RWPE2 (cell line): ENCODE results near the gene ABCC4.

Experiments used
- ATAC-seq: fragments of 200-7000 bp; cut with Tn5 transposase; 3 replicates; pipeline ENCODE4 v1.9.1; 2021; ENCODE audit warnings: low read depth
- DNase-seq: peaks from one replicate; pipeline ENCODE4 v3.0.0-alpha.2; 2020; ENCODE audit warnings: low spot score
- H3K27ac ChIP-seq: fragments of 450-650 bp; 2 replicates; pipeline ENCODE4 v1.5.1; 2017; ENCODE audit warnings: mild to moderate bottlenecking; ENCODE audit not compliant: poor library complexity, severe bottlenecking
- H3K27me3 ChIP-seq: fragments of 250-450 bp; sonication (Bioruptor Pico); 2 replicates; pipeline ENCODE4 v1.5.1; 2021; ENCODE audit warnings: mild to moderate bottlenecking, moderate library complexity; ENCODE audit not compliant: insufficient read depth, poor library complexity, severe bottlenecking
- H3K36me3 ChIP-seq: fragments of 250-450 bp; sonication (Bioruptor Pico); 2 replicates; pipeline ENCODE4 v1.5.1; 2020; ENCODE audit warnings: low read depth, mild to moderate bottlenecking, moderate library complexity
- H3K4me1 ChIP-seq: fragments of 250-450 bp; sonication (Bioruptor Pico); 2 replicates; pipeline ENCODE4 v1.5.1; 2021; ENCODE audit warnings: mild to moderate bottlenecking, moderate library complexity; ENCODE audit not compliant: insufficient read depth, poor library complexity, severe bottlenecking
- H3K4me3 ChIP-seq: fragments of 250-450 bp; sonication (Bioruptor Pico); 2 replicates; pipeline ENCODE4 v1.5.1; 2021; ENCODE audit warnings: mild to moderate bottlenecking, moderate library complexity; ENCODE audit not compliant: severe bottlenecking
- H3K9me3 ChIP-seq: fragments of 250-450 bp; sonication (Bioruptor Pico); 2 replicates; pipeline ENCODE4 v1.5.1; 2021; ENCODE audit warnings: mild to moderate bottlenecking, moderate library complexity; ENCODE audit not compliant: severe bottlenecking
- TF ChIP-seq, protein P1 (sequence below): fragments of 450-650 bp; IDR thresholded peaks from one replicate; pipeline ENCODE4 v1.5.1; 2017; ENCODE audit warnings: mild to moderate bottlenecking, moderate library complexity; ENCODE audit not compliant: poor library complexity, severe bottlenecking

ABCC4 gene

GRCh38 chr13:95058680-95059079 lies 242.6 kb downstream of the ABCC4 start:
- DNase-seq: no peak
- Histone ChIP-seq H3K27me3 (no peaks in the 10 kb centered on the region), H3K4me1 (no peaks in the 10 kb centered on the region), H3K4me3 (no peak overlapping the region), H3K27ac (no peak overlapping the region), H3K36me3 (no peaks in the 10 kb centered on the region), H3K9me3 (no peaks in the 10 kb centered on the region)
- TF ChIP-seq, protein P1, sequence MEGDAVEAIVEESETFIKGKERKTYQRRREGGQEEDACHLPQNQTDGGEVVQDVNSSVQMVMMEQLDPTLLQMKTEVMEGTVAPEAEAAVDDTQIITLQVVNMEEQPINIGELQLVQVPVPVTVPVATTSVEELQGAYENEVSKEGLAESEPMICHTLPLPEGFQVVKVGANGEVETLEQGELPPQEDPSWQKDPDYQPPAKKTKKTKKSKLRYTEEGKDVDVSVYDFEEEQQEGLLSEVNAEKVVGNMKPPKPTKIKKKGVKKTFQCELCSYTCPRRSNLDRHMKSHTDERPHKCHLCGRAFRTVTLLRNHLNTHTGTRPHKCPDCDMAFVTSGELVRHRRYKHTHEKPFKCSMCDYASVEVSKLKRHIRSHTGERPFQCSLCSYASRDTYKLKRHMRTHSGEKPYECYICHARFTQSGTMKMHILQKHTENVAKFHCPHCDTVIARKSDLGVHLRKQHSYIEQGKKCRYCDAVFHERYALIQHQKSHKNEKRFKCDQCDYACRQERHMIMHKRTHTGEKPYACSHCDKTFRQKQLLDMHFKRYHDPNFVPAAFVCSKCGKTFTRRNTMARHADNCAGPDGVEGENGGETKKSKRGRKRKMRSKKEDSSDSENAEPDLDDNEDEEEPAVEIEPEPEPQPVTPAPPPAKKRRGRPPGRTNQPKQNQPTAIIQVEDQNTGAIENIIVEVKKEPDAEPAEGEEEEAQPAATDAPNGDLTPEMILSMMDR: no peak
- no peak for ATAC-seq

GRCh38 chr13:95056266-95056665 lies 245.0 kb downstream of the ABCC4 start:
- Histone ChIP-seq H3K27me3 (no peaks in the 10 kb centered on the region), H3K36me3 (no peaks in the 10 kb centered on the region), H3K9me3 (no peaks in the 10 kb centered on the region), H3K27ac (no peak overlapping the region), H3K4me1 (no peaks in the 10 kb centered on the region), H3K4me3 (no peak overlapping the region)
- TF ChIP-seq, protein P1: no peak
- DNase-seq (no peak), ATAC-seq (no peak)

DNA sequence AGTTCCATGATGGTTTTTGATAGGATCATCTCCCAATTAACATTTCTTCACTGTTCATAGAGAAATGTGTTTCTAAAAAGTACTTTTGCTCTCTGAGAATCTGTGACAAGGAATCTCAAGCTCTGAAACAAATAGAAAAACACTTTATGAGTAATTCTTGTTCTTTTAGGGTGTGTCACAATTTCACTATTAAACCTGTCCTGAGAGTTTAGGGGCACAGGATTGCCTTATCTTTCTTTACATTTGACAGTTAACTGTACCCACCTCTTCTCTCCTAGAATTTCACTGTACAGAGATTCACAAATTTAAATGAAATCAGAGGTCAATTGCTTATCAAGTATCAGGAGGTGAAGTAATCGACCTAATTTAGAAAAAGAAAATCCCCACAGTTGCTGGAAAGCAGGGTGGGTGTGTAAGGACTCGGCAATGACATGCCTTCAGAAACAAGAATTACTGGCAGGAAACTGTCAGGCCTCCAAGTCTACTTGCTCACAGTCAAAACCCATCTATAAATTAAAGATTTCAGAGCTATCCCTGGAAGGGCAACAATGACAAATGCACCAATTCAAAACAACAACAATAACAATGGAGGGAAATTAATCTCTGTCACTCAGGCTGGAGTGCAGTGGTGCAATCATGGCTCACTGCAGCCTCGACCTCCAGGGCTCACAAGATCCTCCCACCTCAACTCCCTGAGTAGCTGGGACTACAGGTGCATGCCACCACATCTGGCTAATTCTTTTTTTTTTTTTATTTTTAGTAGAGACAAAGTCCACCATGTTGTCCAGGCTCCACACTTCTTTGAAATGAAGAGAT lies 250.2 kb downstream of the ABCC4 start:
- TF ChIP-seq, protein P1: no peak
- Histone ChIP-seq H3K27ac (no peak overlapping the region), H3K9me3 (no peaks in the 10 kb centered on the region), H3K27me3 (no peaks in the 10 kb centered on the region), H3K36me3 (no peaks in the 10 kb centered on the region), H3K4me3 (no peak overlapping the region), H3K4me1 (no peaks in the 10 kb centered on the region)
- ATAC-seq (no peak), DNase-seq (no peak)

GRCh38 chr13:95049772-95050171 lies 251.5 kb downstream of the ABCC4 start:
- Histone ChIP-seq H3K9me3 (no peaks in the 10 kb centered on the region), H3K4me3 (no peak overlapping the region), H3K27ac (no peak overlapping the region), H3K36me3 (no peaks in the 10 kb centered on the region), H3K4me1 (no peaks in the 10 kb centered on the region), H3K27me3 (no peaks in the 10 kb centered on the region)
- TF ChIP-seq, protein P1: no peak
- DNase-seq: no peak
- no peak for ATAC-seq
